IMR-90 (cell line): ENCODE data around the gene SPECC1L.
"Not testable (repeated sequence)": the region's sequence is repeated elsewhere in the genome, so short reads cannot be mapped to it uniquely, and the experiment has no call there.

ENCODE experiments used
- BHLHE40 ChIP-seq: fragments of 150-350 bp; IDR thresholded peaks from 2 replicates; pipeline ENCODE4 v1.6.1; 2016; ENCODE audit warnings: mild to moderate bottlenecking, low read depth, low read length
- CEBPB ChIP-seq: IDR thresholded peaks from 2 replicates; pipeline ENCODE4 v1.6.1; 2012; ENCODE audit warnings: low read depth, low read length, improper control_type of control experiment
- CTCF ChIP-seq: conservative IDR thresholded peaks from 2 replicates; pipeline ENCODE4 v1.5.1; 2012; ENCODE audit warnings: mild to moderate bottlenecking, low read depth, low read length, improper control_type of control experiment
- ELK1 ChIP-seq: fragments of 150-350 bp; IDR thresholded peaks from 2 replicates; pipeline ENCODE4 v1.6.1; 2016; ENCODE audit warnings: low read depth, mild to moderate bottlenecking, low read length, moderate library complexity, borderline replicate concordance
- FOS ChIP-seq: fragments of 150-350 bp; IDR thresholded peaks from 2 replicates; pipeline ENCODE4 v1.6.1; 2016; ENCODE audit warnings: low read depth, low read length
- MAFK ChIP-seq: IDR thresholded peaks from 2 replicates; pipeline ENCODE4 v1.6.1; 2012; ENCODE audit warnings: low read depth, low read length, improper control_type of control experiment
- MXI1 ChIP-seq: IDR thresholded peaks from 2 replicates; pipeline ENCODE4 v1.6.1; 2012; ENCODE audit warnings: low read depth, mild to moderate bottlenecking, low read length, moderate library complexity, borderline replicate concordance
- POLR2A ChIP-seq: IDR thresholded peaks from 2 replicates; pipeline ENCODE4 v1.6.1; 2012; ENCODE audit warnings: mild to moderate bottlenecking, low read depth, low read length
- RFX5 ChIP-seq: IDR thresholded peaks from 2 replicates; pipeline ENCODE4 v1.8.0; 2012; ENCODE audit warnings: low read depth, mild to moderate bottlenecking, low read length, moderate library complexity
- SMC3 ChIP-seq: fragments of 150-350 bp; IDR thresholded peaks from 2 replicates; pipeline ENCODE4 v1.6.1; 2016; ENCODE audit warnings: low read depth, mild to moderate bottlenecking, antibody characterized with exemption, low read length, moderate library complexity

DNA sequence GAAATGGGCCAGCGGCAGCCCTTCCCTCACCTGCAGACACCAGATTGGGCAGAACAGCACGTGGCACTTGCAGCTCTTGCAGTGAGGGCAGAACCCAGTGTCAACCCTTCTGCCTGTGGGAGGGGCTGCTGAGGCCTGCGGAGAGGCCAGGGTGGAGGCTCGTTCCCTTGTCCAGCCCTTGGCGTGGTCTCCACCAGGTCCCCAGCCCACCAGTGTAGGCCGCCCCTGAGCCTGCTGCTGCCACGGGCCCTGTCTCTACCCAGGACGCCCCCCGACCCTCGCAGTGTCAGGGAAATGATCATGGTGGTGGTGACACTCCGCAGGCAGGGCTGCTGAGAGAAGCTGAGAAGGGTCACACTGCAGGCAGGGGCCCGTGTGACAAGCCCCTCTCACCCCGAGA lies 14.5 kb upstream of the SPECC1L start:
- TF ChIP-seq CTCF, FOS, SMC3, BHLHE40, POLR2A, RFX5, CEBPB, MXI1, MAFK, ELK1: not testable (repeated sequence)
